OCI-LY7 (cell line): Measurements from ENCODE around the gene SLX1A. TPM values are rescaled to one million over a fixed set of nuclear protein-coding genes. Genes with fewer than 3 reads are reported as not detected.
A peak's percentile ranks its signal among the peaks of the same experiment; 100 is the strongest.
"Not testable (repeated sequence)": the region's sequence is repeated elsewhere in the genome, so short reads cannot be mapped to it uniquely, and the experiment has no call there.

Experiments used
- Bru-seq: library from RNA; stranded (reverse); fragments of 400-500 nt; gene quantifications from one replicate; lab custom pipeline; 2021; lab: Mats Ljungman, UMichigan
- BruChase-seq, 2 experiments: library from RNA; stranded (reverse); fragments of 400-500 nt; gene quantifications; one replicate each; lab custom pipeline; 2021; lab: Mats Ljungman, UMichigan
- BruUV-seq: library from RNA; stranded (reverse); fragments of 400-500 nt; replicated peaks from 2 replicates; lab custom pipeline; 2021; lab: Mats Ljungman, UMichigan
- CTCF ChIA-PET: fragments of 300-600 bp; sonication (Branson Sonifier 250); formaldehyde crosslinking; loops from one replicate; lab custom pipeline; 2022; ENCODE audit warnings: antibody characterized with exemption; ENCODE audit not compliant: unreplicated experiment; lab: Charles Lee
- POLR2A ChIA-PET: fragments of 300-600 bp; sonication (Branson Sonifier 250); formaldehyde crosslinking; loops from one replicate; lab custom pipeline; 2022; ENCODE audit warnings: antibody characterized with exemption; lab: Charles Lee
- DNase-seq: peaks from one replicate; pipeline ENCODE4 v3.0.0-alpha.2; 2015; ENCODE audit warnings: low spot score
- H2AFZ ChIP-seq: fragments of 200-600 bp; sonication (generic), shearing (Covaris generic); 2 replicates; pipeline ENCODE4 v1.6.1; 2014; ENCODE audit warnings: mild to moderate bottlenecking, antibody characterized with exemption, low read length, moderate library complexity
- H3K27ac ChIP-seq: fragments of 200-600 bp; sonication (generic); 2 replicates; pipeline ENCODE4 v1.5.1; 2014; ENCODE audit warnings: mixed run types, low read depth, mild to moderate bottlenecking, moderate library complexity, low read length, inconsistent platforms; ENCODE audit not compliant: poor library complexity, severe bottlenecking
- H3K36me3 ChIP-seq: fragments of 200-600 bp; sonication (generic); 2 replicates; pipeline ENCODE4 v1.6.1; 2014; ENCODE audit warnings: mild to moderate bottlenecking, antibody characterized with exemption, low read length, moderate library complexity, mixed read lengths; ENCODE audit not compliant: insufficient read depth
- H3K4me1 ChIP-seq: fragments of 200-600 bp; sonication (generic); 2 replicates; pipeline ENCODE4 v1.5.1; 2014; ENCODE audit warnings: mild to moderate bottlenecking, low read length; ENCODE audit not compliant: insufficient read depth, poor library complexity, severe bottlenecking
- H3K4me2 ChIP-seq: fragments of 200-600 bp; sonication (generic); 2 replicates; pipeline ENCODE4 v1.6.1; 2014; ENCODE audit warnings: mild to moderate bottlenecking, low read length
- H3K4me3 ChIP-seq: fragments of 200-600 bp; sonication (generic); 2 replicates; pipeline ENCODE4 v1.5.1; 2014; ENCODE audit warnings: mild to moderate bottlenecking, low read depth, low read length; ENCODE audit not compliant: poor library complexity, severe bottlenecking
- H3K79me2 ChIP-seq: fragments of 200-600 bp; sonication (generic); 2 replicates; pipeline ENCODE4 v1.6.1; 2016; ENCODE audit warnings: low read depth, mild to moderate bottlenecking, low read length, moderate library complexity, mixed read lengths; ENCODE audit not compliant: insufficient read depth
- H3K9me2 ChIP-seq: fragments of 200-600 bp; sonication (generic); 2 replicates; pipeline ENCODE4 v1.6.1; 2016; ENCODE audit warnings: mild to moderate bottlenecking, low read length, mixed read lengths; ENCODE audit not compliant: insufficient read depth
- H3K9me3 ChIP-seq: fragments of 200-600 bp; sonication (generic); 2 replicates; pipeline ENCODE4 v1.6.1; 2014; ENCODE audit warnings: mild to moderate bottlenecking, mixed run types, low read length, mixed read lengths
- H4K20me1 ChIP-seq: fragments of 200-600 bp; sonication (generic); 2 replicates; pipeline ENCODE4 v1.6.1; 2014; ENCODE audit warnings: mild to moderate bottlenecking, antibody characterized with exemption, low read length, moderate library complexity, mixed read lengths; ENCODE audit not compliant: insufficient read depth
- EZH2phosphoT487 ChIP-seq: fragments of 200-600 bp; sonication (generic); IDR thresholded peaks from 2 replicates; pipeline ENCODE4 v1.6.1; 2018; ENCODE audit warnings: low read depth, borderline replicate concordance, mild to moderate bottlenecking, mixed run types, antibody characterized with exemption, low read length, moderate library complexity, mixed read lengths
- intact Hi-C: fragments of 100-400 bp; cut with micrococcal nuclease; formaldehyde crosslinking; loops from one replicate; pipeline ENCODE4 v1.10.0; 2022; ENCODE audit not compliant: unreplicated experiment
- long read RNA-seq: library from polyadenylated mRNA; stranded (forward); transcript quantifications from one replicate; pipeline ENCODE4 v2.0.0, GENCODE V29; 2022
- total RNA-seq, 2 experiments: library from RNA; depleted of rRNA in 1 of 2; stranded (reverse); fragments of >200 nt in 1 of 2; shearing (Covaris generic) in 1 of 2; gene quantifications; 2 replicates each; pipeline ENCODE4 v1.2.3, GENCODE V29; 2014 to 2022
- TF ChIP-seq, protein P1 (sequence below): fragments of 200-600 bp; sonication (generic); conservative IDR thresholded peaks from 2 replicates; pipeline ENCODE4 v1.5.1; 2014; ENCODE audit warnings: mild to moderate bottlenecking, antibody characterized with exemption, low read length, moderate library complexity, mixed read lengths

SLX1A gene
- total RNA-seq (2014; rRNA removed; shearing (Covaris generic)) (83.7 and 84.1 TPM in 2 replicates), total RNA-seq (2022) (55.7 and 81.9 TPM in 2 replicates), Bru-seq, nascent RNA (percentile 32 among the genes with signal in this experiment), BruChase-seq, experiment 1, labeled RNA remaining after a 6-hour chase (percentile 43 among the genes with signal in this experiment), BruChase-seq, experiment 2, labeled RNA remaining after a 2-hour chase (percentile 40 among the genes with signal in this experiment)
- long read RNA-seq, transcript SLX1A-201 (6 exons, 1,091 nt) = major isoform, 47 of 75 reads
- long read RNA-seq, transcript SLX1A-206 (5 exons, 1,558 nt) = minor isoform, 9 of 75 reads
- long read RNA-seq, partial matches to known transcripts = 13 of 75 reads
- long read RNA-seq, other reads (novel, unspliced or antisense) = 5 of 75 reads

DNA sequence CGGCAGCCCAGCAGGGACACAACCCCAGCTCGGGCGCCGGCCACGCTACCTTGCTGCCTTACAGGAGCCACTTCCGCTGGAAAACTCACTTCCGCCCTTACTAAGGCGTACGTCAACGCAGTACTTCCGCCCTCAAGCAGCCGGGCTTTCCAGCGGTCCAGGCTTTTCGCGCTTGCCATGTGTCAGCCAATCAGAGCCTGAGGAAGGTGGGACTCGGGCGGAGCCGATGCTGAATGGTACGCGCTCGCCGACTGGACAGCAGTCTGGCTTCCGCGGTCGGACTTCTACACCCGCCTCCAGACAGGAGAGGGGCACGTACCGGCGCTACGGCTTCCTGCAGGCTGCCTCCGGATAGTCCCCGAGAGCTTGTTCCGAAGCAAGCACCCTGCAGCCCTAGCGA lies at the start of gene SLX1A, which contains the start of gene BOLA2B:
TSS of gene SLX1A (plus strand) at position 261 of the 400 bp plus-strand sequence. CDS start 210 bp downstream, outside the sequence.
TSS of gene BOLA2B (minus strand) at position 52 of the 400 bp plus-strand sequence. CDS start 71 bp downstream, outside the sequence.
- H3K27ac ChIP-seq, H3K9me2 ChIP-seq, CTCF ChIA-PET, H3K4me1 ChIP-seq, DNase-seq, H3K79me2 ChIP-seq, H2AFZ ChIP-seq, BruUV-seq, H3K4me2 ChIP-seq, intact Hi-C loops, H3K9me3 ChIP-seq, H4K20me1 ChIP-seq, POLR2A ChIA-PET, H3K36me3 ChIP-seq: not testable (repeated sequence)
- H3K4me3 ChIP-seq = peak within 1 kb of the TSS; percentile 60

DNA sequence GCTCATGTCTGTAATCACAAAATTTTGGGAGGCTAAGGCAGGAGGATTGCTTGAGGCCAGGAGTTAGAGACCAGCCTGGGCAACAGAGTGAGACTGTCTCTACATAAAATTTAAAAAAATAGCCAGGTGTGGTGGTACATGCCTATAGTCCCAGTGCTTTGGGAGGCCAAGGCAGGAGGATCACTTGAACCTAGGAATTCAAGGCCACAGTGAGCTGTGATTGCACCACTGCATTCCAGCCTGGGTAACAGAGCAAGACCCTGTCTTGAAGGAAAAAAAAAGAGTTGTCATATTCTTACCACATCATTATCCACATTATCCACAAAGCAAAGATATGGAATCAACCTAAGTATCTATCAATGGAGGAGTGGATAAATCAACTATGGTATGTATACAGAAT lies 49.7 kb upstream of the SLX1A start:
- H2AFZ ChIP-seq = no peak overlapping the region
- intact Hi-C loops = no loop called here
- ChIA-PET CTCF (no interaction called here), POLR2A (no interaction called here)
- H3K4me3 ChIP-seq = no peak overlapping the region
- DNase-seq = no peak
- H3K79me2 ChIP-seq = no peaks in the 10 kb centered on the region
- H3K4me1 ChIP-seq = peaks cover 14% of the 10 kb centered on the region
- no peaks in the 10 kb centered on the region for H3K9me2 ChIP-seq
- H3K4me2 ChIP-seq = no peak overlapping the region
- no peaks in the 10 kb centered on the region for H4K20me1 ChIP-seq
- BruUV-seq = no TSS peak
- H3K36me3 ChIP-seq = no peaks in the 10 kb centered on the region
- H3K27ac ChIP-seq = no peak overlapping the region
- TF ChIP-seq, protein P1, sequence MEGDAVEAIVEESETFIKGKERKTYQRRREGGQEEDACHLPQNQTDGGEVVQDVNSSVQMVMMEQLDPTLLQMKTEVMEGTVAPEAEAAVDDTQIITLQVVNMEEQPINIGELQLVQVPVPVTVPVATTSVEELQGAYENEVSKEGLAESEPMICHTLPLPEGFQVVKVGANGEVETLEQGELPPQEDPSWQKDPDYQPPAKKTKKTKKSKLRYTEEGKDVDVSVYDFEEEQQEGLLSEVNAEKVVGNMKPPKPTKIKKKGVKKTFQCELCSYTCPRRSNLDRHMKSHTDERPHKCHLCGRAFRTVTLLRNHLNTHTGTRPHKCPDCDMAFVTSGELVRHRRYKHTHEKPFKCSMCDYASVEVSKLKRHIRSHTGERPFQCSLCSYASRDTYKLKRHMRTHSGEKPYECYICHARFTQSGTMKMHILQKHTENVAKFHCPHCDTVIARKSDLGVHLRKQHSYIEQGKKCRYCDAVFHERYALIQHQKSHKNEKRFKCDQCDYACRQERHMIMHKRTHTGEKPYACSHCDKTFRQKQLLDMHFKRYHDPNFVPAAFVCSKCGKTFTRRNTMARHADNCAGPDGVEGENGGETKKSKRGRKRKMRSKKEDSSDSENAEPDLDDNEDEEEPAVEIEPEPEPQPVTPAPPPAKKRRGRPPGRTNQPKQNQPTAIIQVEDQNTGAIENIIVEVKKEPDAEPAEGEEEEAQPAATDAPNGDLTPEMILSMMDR = no peak
- TF ChIP-seq EZH2phosphoT487 = no peak
- peaks cover 5% of the 10 kb centered on the region for H3K9me3 ChIP-seq

DNA sequence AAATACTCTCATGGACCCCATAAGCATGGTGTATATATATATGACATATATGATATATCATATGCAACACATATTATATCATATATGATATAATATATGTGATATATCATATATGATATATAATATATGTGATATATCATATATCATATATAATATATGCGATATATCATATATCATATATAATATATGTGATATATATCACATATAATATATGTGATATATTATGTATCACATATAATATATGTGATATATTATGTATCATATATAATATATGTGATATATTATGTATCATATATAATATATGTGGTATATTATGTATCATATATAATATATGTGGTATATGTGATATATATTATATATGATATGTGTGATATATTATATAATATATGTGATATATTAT lies 48.8 kb upstream of the SLX1A start:
- H3K4me3 ChIP-seq = no peak overlapping the region
- DNase-seq = no peak
- H3K4me1 ChIP-seq = peaks cover 8% of the 10 kb centered on the region
- intact Hi-C loops = no loop called here
- no peaks in the 10 kb centered on the region for H3K9me2 ChIP-seq
- no peak overlapping the region for H2AFZ ChIP-seq
- H4K20me1 ChIP-seq = no peaks in the 10 kb centered on the region
- H3K79me2 ChIP-seq = no peaks in the 10 kb centered on the region
- ChIA-PET CTCF (no interaction called here), POLR2A (no interaction called here)
- no TSS peak for BruUV-seq
- H3K27ac ChIP-seq = no peak overlapping the region
- H3K36me3 ChIP-seq = no peaks in the 10 kb centered on the region
- no peak overlapping the region for H3K4me2 ChIP-seq
- TF ChIP-seq, protein P1 = no peak
- no peak for TF ChIP-seq EZH2phosphoT487
- peaks cover 13% of the 10 kb centered on the region for H3K9me3 ChIP-seq
